DMS53 (cell line): ENCODE measurements around the gene NCR2.
A peak's percentile ranks its signal among the peaks of the same experiment; 100 is the strongest.

Source experiments
- DNase-seq: peaks from one replicate; lab custom pipeline; 2025; lab: John Stamatoyannopoulos, UW

The NCR2 gene

DNA sequence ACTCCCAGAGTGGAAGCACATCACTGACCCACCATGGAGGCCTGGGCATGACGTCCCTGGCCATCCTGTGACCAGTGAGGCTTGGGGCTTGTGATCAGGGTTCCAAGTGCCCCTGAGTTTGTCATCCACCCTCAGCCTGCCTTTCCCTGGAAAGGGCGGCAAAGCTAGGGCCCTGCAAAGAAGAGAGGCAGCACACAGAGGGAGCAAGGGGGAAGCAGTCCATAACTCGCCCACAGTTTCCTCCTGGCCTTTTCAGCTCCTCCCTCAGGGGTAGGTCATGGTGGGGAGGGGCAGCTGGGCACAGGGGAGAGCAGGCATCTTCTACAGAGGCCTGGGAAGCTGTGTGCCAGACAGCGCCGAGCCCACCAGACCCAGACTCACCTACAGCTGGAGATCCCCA lies at the start of gene NCR2:
TSS of gene NCR2 (plus strand) at position 313 of the 400 bp plus-strand sequence. CDS start 269 bp downstream, outside the sequence.
- no peak for DNase-seq

DNA sequence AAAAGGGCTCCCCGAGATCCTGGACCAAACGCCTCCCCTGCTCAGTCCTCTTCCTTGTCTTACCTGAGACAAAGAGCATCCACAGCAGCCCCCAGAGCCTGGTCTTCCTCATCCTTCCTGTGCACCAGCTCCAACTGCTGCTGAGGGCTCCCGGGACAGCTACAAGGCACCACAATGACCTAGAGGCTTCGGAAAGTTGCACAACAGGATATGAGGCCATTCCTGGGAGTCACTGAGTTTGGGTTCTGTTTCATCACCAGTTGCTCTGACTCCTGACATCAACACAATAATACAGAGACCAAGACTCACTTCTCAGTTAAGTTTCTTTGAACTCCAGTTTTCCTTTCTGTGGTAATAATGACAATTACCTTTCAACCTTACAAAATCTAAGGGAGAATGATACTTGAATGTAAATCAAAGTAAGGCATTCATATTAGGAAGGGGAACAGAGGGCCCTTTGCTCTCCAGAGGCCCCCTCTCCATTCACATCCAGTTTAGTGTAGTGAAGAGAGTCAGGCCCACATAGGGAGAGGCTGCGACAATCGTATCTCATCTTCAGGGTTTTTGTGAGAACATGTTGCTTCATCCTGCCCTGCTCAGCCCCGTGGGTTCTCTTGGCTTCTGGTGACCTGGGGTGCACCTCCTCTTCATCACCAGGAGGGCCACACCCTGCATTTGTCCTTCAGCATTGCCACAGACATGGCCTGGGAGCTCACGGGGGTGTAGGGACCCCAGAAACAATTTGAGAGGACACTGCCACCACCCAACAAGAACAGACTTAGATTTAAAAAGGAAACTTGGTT lies 48.7 kb upstream of the NCR2 start, which contains the start of gene TREM1:
TSS of gene TREM1 (minus strand) at position 139 of the 803 bp plus-strand sequence. CDS start at position 112, 27 bp downstream.
- peak; percentile 79 for DNase-seq

GRCh38 chr6:41288030-41288753 lies 47.2 kb upstream of the NCR2 start:
- DNase-seq, result peak; percentile 99

- no peak for DNase-seq
Observed at GRCh38 chr6:41288754-41289129, 46.7 kb upstream of the NCR2 start.

- DNase-seq, result peak; percentile 66
Observed at GRCh38 chr6:41289815-41290214, 45.6 kb upstream of the NCR2 start.

GRCh38 chr6:41291717-41292116 lies 43.7 kb upstream of the NCR2 start:
- DNase-seq, result no peak

DNA sequence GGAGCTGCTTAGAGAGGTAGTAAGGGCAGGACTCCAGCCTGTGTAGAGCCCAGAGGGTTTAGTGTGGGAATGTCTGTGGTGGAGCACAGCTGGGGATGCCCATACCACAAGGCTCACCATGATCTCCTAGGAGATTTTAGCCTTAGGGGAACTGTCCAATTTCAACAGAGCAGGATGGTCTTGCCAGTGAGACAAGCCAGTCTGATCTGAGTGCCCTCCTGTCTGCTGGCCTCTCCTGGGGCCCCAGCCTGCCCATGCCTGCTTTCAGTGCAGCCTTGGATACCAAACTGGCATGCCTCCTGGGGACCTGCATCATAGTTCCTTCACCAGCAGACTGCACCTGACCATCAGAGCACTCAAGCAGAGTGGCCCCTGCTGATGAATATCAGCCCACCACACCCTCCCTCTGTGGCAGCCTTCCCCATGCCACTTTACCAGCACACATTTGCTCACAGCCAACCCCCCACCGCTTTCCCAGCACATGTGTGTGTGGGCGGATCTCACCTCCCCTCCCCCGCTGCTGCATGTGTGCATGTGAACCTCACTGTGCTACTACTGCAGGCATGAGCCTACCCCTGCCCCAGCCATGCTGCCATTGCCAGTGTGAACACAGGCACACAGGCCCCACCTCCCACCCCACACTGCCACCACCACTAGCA lies 41.1 kb upstream of the NCR2 start:
- DNase-seq, result no peak

- peak; percentile 57 for DNase-seq
Observed at GRCh38 chr6:41297248-41297647, 38.2 kb upstream of the NCR2 start.

DNA sequence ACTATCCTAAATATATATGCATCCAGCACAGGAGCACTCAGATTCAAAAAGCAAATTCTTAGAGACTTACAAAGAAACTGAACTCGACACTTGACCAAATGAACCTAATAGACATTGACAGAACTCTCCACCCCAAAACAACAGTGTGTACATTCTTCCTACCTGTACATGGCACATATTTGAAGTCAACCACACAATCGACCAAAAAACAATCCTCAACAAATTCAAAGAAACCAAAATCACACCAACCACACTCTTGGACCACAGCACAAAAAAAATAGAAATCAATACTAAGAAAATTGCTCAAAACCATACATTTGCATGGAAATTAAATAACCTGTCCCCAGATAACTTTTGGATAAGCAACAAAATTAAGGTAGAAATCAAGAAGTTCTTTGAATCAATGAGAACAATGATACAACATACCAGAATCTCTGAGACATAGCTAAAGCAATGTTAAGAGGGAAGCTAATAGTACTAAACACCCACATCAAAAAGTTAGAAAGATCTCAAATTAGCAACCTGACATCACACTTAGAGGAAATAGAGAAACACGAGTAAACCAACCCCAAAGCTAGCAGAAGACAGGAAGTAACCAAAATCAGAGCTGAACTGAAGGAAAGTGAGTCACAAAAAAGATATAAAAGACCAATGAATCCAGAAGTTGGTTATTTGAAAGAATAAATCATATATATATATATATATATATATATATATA lies 36.5 kb upstream of the NCR2 start:
- DNase-seq, result no peak

- no peak for DNase-seq
Observed at GRCh38 chr6:41302638-41303037, 32.8 kb upstream of the NCR2 start.

DNA sequence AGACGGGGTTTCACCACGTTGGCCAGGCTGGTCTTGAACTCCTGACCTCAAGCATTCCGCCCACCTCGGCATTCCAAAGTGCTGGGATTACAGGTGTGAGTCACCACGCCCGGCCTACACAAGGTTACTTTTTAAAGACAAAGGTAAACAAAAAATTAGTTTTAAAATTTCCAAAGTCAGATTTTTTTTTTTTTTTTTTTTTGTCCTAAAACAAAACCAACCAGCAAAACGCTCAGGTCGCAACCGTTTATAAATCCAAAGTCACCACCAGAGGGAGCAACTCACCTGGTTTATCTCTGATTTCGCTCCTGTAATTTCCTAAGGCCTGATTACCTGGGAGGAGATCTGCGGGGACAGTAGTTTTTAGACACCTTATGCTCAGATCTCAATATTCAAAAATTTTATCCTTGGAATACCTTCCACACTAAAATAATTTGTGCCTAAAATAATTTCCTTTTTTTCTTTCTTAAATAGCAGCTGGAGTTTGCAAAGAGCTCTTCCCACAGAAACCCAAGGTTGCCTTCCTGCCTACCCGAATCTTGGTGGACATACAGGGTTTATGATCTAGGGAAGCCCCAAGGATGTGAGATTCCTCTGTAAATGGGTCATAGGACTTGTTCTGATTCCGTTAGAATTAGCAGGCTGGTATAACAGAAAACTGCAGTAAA lies 29.1 kb upstream of the NCR2 start:
- DNase-seq, result peak; percentile 90

DNA sequence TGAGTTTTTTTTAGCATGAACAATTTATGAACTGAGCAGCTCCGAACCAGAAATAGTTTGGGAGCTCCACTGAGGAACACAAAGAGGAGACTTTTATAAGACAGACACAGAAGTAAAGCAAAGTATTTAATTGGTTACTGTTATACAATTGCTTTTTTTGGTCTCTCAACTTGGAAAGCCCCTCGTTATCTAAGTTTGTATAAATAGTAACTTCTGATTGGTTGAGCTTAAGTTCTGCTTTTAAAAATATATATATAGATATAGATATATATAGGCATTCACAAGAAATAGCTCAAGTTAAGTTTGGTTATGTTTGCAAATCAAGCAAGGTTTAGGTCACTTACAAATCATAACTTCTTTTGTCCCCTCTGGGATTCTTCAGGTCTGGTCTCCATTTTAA lies 20.2 kb upstream of the NCR2 start:
- DNase-seq, result no peak

GRCh38 chr6:41315943-41316620 lies 19.3 kb upstream of the NCR2 start:
- no peak for DNase-seq

DNA sequence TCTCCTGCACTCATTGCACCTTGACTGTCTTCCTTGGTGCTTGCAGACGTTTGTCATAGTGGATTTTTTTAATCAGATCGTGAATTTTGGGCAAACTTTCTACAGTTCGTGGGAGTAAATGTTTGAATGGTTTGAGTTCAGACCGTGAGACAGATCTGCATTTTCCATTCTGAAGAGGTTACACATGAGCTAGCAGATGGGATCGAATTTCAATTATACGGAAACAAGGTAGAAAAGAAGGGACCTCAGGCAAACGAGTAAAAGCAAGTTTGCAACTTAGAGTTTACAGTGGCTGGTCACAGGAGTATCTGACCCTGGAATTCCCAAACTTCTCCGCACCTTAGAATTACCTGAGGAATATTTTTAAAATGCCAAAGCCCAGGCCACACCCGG lies 17.2 kb upstream of the NCR2 start:
- peak; percentile 90 for DNase-seq

DNA sequence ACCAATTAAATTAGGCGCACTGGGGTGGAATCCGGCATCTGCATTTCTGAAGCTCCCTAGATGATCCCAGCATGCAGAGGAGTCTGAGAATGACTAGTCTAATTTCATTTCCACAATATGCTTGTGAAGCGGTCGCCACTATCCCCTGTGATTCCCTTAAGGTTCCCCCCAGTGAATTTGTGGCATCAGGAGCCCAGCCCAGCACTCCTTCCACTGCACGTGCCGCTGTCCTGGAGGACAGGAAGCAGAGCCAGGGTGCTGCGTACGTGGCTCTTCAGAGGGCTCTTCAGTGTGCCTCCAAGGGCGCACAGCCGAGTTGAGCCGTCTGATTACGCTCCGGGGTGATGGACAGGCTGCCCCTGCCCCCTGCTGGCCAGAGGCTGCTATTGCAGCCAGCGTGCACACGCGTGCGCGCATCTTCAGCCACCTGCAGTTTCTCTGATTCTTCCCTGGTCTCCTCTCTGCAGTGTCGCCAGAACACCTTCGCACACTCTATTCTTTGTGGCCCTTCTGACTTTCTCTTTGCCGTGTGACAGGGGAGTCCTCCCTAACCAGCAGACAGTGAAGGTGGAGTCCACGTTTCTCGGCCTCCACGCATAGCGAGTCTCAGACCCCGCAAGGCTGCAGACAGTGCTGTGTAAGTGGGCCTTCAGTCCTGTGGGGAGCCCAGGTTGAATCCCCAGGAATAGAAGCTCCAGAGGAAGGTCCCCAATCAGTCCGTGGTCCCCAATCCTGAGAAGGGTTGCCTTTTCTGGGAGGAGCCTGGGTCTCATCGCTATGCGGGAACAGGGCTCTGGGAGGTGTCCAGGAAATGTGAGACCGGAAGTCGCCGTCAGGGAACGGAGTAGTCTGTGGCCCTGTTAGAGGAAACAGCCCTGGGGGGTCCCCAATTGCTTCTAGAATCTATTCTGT lies 16.5 kb upstream of the NCR2 start:
- DNase-seq, result peak; percentile 99

DNA sequence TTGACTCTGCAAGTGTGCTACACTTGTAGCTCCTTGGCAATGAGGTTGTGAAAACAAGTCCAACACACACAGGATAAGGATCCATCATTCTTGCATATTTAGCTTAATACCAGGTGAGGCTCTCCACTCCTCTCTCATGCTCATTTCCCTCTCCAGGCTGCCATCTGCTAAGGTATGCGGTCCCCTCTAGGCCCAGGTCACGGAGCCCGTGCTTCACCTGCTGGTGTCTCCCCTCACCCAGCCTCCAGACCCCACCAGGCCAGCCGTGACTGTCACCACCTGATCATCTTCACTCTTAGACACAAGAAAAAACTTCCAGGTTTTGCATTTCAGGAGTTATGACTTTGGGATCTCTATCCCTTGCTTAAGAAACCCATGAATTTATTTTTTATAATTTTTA lies 14.2 kb upstream of the NCR2 start:
- peak; percentile 39 for DNase-seq

- no peak for DNase-seq
Observed at GRCh38 chr6:41325446-41326066, 9.9 kb upstream of the NCR2 start.

- no peak for DNase-seq
Observed at GRCh38 chr6:41326092-41326491, 9.3 kb upstream of the NCR2 start.

DNA sequence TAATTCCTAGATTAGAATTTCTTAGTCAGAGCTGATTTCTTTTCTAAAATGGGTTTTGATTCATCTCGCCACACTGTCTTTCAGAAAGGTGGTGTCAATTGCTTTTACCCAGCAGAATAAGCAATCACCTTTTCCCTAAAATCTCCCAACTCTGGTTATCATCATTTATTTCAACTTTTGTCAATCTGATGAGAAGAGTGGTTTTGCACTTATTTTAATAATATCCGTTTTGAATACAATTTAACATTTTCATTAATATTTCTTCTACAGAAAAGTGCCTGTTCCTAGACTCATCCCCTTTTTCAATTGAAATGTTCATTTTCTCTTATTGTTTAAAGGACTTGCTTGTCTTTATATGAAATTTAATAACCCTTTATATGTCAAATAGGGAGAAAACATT lies 8.2 kb upstream of the NCR2 start:
- no peak for DNase-seq
